ENCODE results near the gene TSR1.
"Not testable (repeated sequence)": the region's sequence is repeated elsewhere in the genome, so short reads cannot be mapped to it uniquely, and the experiment has no call there.

Gene TSR1

DNA sequence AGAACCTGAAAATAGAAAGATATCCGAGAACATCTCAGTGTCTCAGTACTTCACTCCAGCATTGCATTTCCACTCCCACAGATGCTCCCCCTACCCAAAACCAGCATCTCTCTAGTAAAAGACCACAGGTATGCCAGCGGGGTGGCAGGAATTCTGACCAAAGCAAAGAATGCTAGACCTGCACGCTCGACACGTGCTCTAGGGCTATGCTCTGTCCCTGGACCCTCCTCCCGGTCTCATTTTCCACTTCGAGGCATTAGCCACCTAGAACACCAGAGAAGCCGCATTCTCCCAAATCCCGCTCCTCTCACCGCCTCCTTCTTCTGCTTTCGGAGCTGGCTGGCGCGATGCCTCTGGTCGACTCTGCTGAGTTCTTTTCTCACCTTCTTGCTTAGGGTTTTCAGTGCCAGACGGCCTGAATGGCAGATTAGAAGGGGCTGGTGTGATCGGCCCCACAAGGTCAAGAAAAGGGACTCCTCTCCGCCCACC, 487 bp downstream of the TSR1 start:
- peak in 1 of 2 donors; percentile 7 for DNase-seq

DNA sequence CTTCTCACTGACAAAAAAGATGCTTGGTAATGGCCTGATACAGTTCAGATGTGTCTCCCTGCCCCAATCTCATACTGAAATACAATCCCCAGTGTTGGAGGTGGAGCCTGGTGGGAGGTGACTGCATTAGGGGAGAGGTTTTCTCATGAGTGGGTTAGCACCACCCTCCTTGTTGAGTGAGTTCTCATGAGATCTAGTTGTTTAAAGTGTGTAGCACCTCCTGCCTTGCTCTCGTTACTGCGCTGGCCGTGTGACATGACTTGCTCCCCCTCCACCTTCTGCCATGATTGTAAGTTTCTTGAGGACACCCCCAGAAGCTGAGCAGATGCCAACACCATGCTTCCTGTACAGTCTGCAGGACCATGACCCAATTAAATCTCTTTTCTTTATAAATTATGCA, 5.0 kb downstream of the TSR1 start:
- no peak for DNase-seq

- no peak for DNase-seq
Observed at GRCh38 chr17:2323629-2324314, 12.5 kb downstream of the TSR1 start.

DNA sequence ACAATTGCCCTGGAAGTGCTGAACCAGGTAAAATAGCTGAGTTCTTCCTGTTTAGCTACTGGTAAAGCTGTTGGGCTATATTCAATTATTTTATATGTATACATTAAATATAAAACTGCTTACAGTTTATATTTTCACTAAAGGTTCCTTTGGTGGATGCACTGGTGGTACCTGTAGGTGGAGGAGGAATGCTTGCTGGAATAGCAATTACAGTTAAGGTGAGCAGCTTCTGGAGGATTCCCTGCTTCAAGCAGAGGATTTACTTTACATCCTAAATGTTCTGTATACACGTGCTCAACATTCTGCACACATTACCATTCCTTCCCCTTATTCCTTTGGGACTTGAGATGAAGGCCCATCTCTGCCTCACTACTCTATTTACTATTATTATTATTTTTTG, 14.9 kb downstream of the TSR1 start:
- DNase-seq: no peak

GRCh38 chr17:2319051-2319450, 17.2 kb downstream of the TSR1 start:
- DNase-seq: no peak

DNA sequence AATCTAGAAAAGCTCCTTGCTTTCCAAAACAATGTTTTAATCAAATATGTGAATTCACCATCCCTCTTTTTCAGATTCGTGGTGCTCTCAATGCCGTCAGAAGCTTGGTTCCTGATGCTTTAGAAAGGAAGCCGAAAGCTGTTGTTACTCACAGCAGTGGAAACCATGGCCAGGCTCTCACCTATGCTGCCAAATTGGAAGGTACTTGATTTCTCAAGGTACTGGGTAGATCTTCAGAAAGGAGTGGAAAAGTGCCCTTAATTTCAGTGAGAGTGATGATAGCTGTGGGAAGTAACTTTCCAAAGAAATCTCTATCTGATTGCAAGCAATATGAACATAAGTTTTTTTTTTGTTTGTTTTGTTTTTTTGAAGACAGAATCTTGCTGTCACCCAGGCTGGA, 18.5 kb downstream of the TSR1 start:
- no peak for DNase-seq

- DNase-seq: not testable (repeated sequence)
Observed at GRCh38 chr17:2316916-2317205, 19.4 kb downstream of the TSR1 start.

- DNase-seq: no peak
Observed at GRCh38 chr17:2312736-2313135, 23.5 kb downstream of the TSR1 start.

DNA sequence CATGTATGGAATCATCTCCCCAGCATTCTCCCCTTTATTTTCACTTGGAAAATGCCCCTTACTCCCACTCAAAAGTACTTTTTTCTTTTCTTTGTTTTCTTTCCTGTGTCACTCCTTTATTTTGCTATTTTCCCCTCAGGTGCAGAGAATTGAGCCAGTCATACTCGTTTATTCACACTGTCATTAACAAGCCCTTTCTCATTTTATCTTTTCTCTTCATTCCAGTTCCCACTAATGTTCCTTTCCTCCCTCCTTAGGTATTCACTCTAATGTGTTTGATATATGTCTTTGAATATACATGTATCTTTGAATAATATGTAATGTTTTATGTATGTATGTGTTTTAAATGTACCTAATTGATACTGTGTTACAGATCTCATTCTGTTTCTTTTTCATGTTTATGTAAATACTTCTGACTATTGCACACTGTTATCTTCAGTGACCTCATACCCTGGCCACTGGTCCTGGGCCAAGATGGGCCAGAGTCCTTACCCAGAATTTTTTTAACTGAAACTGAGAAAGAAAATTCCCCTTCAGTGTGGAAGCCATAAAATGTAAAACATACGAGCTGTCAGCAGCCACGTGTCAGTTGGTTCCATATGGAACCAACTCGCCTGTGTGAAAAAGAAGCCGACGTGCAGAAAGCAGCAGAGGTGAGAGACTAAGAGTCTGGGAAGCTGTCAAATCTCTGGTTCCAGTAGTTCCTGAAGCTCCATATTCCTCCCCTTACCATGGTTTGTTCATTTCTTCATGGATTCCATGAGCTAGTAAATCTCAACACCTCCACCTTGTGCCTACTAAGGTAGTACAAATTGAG, 26.7 kb downstream of the TSR1 start:
- DNase-seq: no peak

DNA sequence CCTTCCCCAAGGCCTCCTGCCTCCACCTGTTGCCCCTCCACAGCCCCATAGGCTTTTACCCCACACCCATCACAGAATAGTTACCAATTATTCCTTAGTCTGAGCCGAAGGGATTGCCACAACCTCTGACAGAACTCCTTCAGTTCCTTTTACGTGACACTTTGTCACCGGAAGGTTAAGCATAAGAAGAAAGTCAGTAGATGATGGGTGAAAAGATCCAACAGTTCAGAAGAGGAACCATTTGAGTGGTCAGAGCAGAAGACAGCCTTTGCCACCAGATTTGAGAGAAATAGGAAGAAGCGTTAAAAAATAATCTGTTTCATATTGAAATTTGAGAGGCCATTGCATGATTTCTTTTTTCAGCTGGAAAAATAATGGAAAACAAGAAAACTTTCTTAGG, 31.3 kb downstream of the TSR1 start:
- DNase-seq: no peak

- DNase-seq: peak; percentile 93 to 94
Observed at GRCh38 chr17:2303204-2304188, 32.8 kb downstream of the TSR1 start, which contains the start of the genes SMG6 and SRR. Gene SMG6, minus strand, starts transcription at chr17:2303785. Its CDS starts 65 bp downstream, at chr17:2303720. Gene SRR, plus strand, starts transcription at chr17:2303950. Its CDS starts 11,611 bp downstream, at chr17:2315561.

DNA sequence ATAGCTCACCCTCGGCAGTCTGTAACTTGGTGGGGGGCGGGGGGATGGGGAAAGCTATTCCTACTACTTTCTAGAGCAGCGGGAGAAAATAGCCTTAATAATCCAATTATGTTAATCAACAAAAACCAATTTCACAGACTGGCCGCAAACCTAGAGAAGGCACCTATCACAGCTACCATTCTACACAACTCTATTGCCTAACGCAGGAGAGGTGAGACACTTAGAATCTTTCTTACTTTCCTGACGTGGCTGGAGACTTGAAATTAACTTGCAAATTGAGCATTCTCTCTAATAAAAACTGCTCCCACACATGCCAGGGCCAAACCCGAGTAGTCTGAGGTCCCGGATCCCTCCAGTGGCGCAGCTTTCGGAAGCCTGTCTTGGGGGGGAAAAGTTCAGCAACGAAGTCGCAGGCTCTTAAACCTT, 33.5 kb downstream of the TSR1 start:
- DNase-seq: peak in 1 of 2 donors; percentile 23

- no peak for DNase-seq
Observed at GRCh38 chr17:2299756-2300155, 36.5 kb downstream of the TSR1 start.

GRCh38 chr17:2299136-2299535, 37.1 kb downstream of the TSR1 start:
- no peak for DNase-seq

- DNase-seq: no peak
Observed at GRCh38 chr17:2297023-2297422, 39.2 kb downstream of the TSR1 start.

GRCh38 chr17:2295575-2295974, 40.7 kb downstream of the TSR1 start:
- DNase-seq: peak in 1 of 2 donors; percentile 14

DNA sequence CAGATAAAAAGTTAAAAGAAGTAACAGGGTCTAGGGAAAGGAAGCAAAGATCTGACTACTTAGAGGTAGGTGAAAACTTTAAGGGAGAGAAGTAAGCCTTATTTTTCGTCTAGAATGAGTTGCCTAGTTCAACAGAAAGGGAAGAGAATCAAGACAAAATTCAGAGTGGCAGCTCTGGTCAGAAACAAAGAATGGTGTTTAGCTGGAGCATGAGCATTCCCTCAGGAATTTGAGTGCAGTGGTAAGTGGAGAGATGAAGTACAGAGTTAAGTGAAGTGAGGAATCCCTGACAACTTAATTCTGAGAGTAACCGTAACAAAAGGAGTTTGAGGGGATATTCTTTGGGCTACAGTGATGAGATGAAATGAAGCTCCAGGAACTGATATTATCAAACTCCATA, 44.2 kb downstream of the TSR1 start:
- no peak for DNase-seq

- no peak for DNase-seq
Observed at GRCh38 chr17:2289878-2290478, 46.3 kb downstream of the TSR1 start.

DNA sequence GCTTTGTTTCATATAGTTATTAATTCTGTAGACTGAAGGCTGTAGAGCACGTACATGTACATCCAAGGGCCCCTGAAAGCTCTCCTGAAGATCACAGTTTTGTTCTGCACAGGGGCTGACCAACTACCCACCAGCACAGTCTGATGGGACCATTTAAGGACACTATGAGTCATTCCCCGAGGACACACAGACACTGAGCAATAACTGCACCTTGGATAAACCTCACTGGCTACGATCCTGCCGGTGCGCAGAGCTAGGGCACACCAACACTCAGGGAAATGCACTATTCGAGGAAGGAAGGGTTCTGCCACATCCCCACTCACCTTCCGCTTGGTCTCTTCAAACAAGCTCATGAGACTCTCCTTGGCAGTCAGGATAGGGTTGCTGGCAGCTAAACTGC, 53.0 kb downstream of the TSR1 start:
- DNase-seq: no peak

GRCh38 chr17:2282297-2282873, 53.9 kb downstream of the TSR1 start:
- DNase-seq: no peak

DNA sequence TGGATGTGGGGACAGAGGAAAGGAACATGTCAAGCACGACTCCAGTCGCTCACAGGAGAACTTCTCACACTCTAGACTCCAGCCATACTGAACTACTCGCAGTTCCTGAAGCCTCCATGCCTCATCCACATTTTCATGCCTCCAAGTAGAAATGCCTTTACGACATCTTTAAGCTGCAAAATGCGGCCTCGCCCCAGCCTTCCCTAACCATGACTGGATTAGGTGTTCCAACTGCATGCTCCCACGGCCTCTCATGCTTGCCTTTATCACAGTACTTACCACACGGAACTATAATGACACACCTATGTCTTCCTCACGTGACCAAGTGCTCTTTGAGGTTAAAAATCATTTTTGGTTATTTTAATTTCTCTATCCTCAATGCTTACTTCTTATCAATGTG, 56.5 kb downstream of the TSR1 start:
- no peak for DNase-seq

Data from stimulated activated CD4-positive, alpha-beta T cell treated with anti-CD3 and anti-CD28 coated beads, Interleukin-2, amount 100 ng/mL, for 48 hours (primary cell).